COLO829 (cell line): ENCODE data around the gene GABBR2.

Experiments used
- DNase-seq: peaks from one replicate; pipeline ENCODE4 v3.0.0; 2012; ENCODE audit warnings: low spot score

Gene GABBR2

DNA sequence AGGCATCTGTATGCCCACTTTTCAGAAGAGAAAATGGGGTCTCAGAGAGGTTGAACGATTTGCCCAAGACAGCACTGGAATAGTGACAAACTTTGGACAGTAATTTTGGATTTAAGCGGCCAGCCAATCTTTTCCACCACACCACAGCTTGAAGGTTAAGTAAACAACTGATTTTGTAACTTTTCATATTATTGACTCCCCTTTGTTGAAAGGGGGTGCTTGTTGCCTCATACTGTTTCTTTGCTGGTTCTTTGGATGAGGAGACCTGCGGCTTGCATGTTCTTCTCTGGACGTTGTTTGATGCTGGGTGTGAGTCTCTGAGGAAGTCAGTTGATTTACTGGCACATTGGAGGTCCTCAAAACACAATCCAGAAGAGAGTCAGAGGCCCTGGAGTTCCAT lies 11.7 kb upstream of the GABBR2 start:
- DNase-seq = no peak

DNA sequence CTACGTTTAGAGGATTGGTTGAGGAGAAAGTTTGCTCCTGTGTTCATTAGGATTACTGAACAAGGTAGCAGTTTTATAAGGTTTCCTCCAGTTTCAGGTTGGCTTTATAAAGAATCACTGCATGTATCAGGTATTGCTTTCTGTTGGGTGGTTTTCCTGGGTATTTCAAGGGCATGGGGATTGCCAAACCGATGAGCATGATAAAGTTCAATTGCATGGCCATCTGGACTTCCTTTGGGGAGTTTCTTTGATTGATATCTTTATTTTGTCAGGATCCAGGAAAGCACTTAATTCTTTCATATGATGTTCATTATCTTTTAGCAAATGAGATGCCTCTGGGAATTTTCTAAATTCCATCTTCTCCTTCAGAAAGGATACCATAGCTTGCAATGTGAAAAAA lies 10.3 kb upstream of the GABBR2 start:
- DNase-seq = no peak

DNA sequence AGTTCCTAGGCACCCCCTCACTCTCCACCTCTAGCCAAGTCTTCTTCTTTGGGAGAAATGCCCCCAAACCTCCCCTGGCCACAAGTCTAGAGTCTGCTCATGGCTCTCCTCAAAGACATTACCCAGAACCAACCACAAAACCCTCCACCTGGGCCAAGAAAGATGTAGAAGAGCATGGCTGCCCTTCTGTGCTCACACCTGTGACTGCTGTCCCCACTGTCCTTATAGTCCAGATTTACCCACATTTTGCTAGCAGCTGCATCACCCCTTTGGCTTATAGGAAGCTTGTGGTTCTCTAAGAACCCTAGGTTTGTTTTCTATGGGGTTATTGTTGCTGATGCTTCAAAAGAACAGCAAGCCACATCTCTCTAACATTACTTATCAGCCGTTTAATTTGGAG lies 6.1 kb upstream of the GABBR2 start:
- DNase-seq = no peak

DNA sequence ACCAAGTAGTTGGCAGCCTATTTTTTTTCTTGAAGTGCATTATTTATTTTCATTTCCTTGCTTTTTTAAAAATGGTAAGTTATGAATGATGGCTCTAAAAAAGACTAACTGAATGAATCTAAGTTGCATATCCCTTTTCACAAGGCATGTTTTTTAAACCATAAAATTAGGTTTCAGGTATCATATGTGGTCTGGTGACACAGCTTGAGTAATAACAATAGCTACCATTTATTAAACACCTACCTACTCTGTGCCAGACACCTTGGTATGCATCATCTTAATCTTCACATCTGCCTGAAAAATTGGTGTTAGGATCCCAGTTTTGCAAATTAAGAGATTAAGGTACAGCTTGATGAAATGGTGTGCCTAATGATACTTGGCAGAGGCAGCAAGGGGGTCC lies 4.3 kb upstream of the GABBR2 start:
- DNase-seq = no peak

DNA sequence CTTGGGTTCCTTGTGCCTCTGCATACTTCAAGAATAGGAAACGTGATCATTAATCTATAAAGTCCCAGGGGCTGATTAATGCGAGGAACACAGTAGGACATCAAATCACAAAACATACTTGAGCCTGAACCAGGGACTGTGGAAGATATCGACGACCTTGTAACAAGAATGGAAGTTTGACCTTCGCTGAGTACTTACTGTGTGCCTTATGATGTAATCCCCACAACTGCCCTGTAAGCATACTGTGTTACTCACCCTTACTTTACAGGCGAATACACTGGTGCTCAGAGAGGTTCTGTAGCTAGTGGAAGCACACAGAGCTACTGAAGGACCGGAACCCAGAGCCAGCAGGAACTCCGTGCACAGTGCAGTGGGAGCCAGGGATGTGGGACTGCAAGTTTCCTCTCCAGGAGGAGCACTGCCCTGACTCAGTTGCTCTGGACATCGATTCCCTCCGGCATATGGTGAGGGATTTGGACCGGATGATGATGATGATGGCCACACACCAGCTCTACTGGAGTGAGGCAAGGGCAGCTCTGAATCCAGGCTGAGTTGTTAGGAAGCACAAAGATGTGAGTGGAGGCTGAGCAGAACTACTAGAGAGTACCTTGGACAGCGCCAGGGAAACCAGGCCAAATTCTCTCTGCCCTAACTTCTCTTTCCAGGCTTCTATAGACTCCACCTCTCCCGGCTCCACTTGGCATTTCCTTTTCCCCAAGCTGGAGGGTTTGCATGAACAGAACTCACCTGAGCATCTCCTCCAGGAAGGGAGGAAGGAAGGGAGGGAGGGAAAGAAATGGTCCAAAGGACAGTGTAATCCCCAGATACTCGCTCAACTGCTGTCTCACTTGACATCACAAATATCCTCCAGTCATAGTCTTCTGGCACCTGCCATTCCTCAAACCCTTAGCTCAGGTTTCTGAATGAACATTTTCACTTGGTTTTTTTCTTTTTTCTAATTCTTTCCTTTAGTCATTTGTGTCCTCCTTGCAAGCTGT lies 1.5 kb upstream of the GABBR2 start:
- DNase-seq = no peak

DNA sequence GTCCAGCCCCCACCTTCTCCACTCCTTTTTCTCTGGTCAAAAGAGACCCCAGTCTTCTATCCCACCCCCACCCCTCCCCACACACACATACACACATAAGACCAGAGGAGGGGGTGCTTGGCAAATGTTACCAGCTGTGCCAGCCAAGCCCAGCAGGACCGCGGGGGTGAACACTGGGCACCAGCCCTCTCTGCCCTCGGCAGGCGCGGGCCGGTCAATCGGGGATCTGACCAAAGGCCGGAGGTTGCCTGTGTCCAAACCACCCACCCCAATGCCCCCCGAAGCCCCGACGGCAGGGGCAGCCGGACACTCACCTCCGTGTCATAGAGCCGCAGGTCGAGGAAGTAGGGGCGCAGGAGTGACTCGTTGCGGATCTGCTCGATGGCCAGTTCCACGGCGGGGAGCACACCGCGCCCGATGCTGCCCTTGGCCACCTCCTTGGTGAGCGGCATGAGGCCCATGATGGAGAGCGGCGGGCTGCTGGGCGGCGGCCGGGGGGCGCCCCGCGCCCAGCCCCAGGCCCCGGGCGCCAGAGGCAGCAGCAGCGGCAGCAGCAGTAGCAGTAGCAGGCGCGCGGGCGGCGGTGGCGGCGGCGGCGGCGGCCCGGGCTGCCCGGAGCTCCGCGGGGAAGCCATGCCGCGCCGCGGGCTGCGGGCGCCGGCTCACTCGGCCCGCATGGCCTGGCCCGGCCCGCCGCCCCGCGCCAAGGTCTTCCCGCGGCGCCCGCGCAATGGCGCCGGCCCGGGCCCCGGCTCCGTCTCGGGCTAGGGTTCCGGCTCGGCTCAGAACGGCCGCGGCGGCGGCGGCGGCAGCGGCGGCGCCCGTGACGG lies 417 bp downstream of the GABBR2 start:
- DNase-seq = no peak

DNA sequence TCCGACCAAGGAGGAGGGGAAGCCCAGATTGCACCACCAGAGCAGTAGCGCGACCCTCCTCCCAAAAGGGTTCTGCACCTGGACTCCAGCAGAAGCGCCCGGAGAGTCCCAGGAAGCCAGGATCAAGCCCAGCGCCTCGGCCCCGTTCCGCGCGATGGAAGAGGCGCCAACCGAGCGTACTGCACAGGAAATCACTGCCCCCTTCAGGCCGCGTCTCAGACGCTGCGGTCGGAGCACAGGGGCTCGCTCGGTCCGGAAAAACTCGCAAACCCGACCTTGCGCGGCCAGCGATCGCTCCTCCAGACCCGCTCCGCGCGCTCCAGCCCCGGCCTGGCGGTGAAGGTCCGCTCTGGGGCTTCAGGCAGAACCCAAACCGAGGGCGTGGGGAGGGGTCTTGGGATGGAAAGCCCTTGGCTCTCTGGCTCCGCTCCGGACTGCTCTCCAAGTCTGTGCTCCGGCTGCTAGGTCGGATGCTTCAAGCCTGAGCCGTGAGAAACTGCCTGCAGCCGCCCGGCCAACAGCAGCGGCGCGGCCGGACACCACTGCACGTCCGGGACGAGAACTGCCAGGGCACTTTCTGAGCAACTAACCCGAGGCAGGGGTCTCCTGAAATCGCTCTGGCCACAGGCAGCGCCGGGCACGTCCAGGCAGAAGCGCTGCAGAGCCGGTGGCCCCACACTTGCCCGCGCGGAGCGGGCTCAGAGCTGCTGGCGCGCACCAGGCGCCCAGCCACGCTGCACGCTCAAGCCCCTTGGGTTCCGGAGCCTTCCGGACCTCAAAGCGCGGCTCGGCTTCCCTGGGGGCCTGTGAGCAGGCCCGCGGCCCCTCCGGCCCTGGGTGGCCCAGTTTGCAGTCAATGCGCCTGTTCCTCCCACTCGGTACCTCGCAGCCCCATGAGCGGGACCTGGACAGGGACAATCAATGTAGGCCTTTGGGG lies 1.3 kb downstream of the GABBR2 start:
- DNase-seq = peak; percentile 15

DNA sequence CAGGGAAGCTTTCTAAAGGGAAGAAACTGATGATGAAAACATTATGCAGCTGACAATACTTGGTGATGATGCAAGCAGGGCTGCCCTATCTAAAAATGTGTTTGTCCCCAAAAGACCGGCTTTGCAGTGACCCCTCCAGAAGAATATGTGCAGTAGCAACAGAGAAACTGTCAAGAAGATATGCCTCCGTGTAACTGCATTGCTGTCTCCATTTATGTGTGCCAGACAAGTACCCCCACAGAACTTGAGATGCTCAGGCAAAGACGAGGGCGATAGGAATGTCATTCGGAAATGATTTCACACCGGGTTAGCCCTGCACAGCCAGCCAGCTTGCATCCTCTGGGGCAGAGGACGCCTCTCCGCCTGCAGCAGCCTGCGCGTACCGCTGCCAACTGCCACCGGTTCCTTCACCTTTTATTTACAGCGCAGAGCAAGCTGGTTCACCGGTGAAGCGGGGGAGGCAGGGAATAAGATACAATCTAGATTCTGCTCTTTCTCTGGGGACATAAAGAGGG lies 2.0 kb downstream of the GABBR2 start:
- DNase-seq = no peak

DNA sequence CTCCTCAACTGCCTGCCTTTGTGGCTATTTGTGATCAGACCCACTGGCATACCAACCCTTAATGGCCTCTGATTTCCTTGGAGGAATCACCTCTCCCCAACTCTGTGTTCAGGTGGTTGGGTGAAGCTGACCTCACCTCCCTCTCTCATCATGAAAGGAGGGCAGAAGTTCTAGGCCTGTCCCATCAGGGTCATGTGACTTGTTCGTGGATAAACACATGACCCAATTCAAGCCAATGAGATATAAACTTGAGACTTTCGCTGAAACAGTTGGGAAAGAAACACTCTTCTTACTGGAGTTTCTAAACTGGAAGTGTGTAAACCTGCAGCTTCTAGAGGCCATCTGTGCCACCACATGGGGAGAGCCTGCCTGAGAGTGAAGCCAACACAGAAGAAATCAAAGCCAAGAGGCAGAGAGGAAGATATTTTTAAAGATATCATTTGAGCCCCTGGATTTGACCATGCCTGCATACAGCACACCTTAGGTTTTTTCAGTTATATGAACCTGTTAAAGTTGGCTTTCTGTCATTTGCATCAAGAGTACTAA lies 5.8 kb downstream of the GABBR2 start:
- no peak for DNase-seq

DNA sequence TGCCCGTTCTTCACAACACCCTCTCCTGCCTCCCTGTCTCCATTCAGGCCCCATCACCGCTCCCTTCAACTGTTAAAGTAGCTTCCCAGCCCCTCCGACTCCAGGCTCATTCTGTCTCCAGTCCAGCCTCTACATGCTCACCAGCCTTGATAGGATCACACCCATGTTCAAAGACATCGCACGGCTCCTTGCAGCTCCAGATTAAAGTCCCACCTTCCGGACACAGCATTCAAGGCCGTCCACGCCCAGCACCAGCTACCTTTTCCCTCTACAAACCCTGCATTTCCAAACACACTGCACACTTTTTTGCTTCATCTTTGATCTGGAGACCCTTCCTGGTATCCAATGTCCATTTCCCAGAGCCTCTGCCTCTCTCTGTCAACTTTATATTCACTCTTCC lies 6.4 kb downstream of the GABBR2 start:
- no peak for DNase-seq

DNA sequence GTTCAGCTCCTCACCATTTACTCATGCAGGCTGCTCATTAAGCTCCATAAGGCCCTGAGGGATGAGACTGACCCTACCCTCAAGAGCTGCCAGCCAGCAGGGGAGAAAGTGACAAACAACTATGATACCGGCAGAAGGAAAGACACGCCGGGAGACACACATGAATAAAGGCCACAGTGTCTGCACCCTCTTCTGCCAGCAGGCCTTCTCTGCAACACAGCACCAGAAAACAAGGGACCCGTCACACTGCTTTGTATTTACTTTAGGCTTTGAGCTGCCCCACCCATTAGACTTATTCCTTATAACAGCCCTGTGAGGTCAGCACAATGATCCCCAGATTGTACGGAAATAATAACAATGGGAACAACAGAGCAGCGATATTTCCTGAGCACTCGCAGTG lies 7.2 kb downstream of the GABBR2 start:
- DNase-seq = no peak

DNA sequence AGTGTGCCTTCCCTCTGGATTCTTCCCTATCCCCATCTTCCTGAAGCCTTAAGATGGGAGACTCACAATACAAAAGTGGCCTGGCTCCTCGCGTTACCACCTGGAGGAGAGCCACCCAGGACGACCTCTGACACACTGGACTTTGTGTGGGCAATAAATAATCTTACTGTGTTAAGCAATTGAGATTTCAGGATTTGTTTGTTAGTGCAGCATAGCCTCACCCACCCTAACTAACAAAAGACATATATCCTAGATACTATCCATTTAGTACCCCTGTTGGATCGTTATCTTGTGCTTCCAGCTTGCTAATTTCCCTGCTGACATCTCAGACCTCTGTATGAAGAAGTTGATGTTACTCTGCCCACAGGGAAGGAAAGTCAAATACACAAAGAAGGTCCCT lies 7.9 kb downstream of the GABBR2 start:
- no peak for DNase-seq

DNA sequence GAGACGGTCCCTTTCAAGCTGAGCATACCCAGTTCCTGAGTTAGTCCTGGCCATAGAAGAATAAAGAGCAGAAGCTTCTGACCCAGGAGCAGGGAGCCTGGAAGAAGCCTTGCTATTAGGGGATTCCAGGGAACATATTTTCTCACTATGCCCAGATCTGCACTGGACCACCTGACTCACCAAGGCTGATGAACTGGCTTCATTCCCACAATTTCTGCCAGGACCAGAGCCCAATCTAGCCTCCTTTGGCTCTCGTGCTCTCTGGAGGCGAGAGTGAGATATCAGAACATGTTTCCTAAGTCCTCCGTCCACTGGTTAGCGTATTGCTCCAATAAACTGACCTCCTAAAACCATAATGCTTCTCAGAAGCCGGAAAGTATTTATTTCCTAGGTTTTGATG lies 9.9 kb downstream of the GABBR2 start:
- DNase-seq = no peak

DNA sequence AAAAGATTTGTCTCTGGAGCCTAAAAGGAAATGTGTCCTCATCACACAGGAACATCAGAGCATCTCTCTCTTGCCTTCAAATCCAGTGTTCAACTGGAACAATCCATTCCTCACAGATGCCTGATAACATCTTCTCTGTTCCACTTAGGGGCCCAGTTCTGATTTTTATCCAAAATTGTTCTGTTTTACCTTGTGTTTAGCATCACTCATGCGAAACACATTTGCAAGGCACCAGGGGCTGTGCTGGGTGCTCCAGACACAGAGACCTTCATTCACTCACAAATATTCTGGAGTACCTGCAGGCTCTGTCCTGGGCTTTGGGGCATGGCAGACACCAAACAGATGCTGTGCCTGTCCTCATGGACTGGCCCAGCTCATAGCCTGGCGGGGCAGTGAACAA lies 13.8 kb downstream of the GABBR2 start:
- no peak for DNase-seq

DNA sequence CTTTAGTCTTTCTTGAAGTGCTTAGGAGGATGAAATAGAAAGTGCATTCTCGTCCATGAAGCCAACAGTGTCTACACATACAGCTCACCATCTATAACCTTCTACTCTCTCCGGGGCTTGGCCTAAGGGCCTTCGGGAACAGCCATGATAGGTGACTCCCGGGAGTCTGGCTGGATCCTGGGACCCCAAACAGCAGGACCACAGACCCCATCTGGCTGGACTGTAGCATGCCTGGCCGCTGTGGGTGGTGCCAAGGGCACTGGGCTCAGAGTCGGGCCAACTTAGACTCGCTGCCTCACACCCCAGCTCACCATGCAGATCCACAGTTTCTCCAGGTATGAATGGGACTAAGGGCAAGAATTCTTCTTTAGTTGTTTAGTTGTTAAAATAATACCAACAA lies 16.3 kb downstream of the GABBR2 start:
- DNase-seq = no peak

DNA sequence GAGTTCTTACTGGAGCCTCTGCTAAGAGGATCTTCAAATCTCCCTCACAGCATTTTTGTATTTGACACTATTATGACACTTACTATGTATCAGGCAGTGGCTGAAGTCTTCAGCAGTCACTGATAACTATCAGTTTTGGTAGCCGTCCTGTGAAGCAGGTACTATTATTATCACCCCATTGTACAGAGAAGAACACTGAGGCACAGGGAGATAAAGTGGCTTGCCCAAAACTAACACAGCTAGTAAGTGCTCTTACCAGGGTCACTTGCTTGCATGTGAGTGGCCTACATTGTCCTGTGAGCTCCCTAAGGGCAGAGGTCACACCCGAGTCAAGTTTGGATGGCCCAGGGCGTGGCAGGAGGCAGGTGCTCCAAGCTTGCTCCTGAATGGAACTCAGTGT lies 16.8 kb downstream of the GABBR2 start:
- no peak for DNase-seq

DNA sequence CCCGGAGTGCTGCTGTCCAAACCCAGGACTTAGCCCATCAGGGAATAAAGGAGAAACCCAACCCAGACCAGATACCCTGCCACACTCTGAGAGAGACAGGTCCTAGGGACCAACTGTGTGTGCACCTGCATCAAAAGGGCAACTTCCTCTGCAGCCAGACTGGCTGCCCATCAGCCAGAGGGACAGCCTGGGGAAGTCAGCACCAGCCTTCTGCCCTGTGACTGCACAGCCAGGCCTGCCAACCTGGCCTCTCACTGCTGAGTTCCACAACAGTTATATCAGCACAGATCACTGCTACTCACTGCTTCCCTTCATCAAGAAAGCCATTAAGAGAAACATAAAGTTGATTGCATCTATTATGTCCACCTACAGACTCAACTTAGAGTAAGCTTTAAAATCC lies 18.0 kb downstream of the GABBR2 start:
- no peak for DNase-seq

DNA sequence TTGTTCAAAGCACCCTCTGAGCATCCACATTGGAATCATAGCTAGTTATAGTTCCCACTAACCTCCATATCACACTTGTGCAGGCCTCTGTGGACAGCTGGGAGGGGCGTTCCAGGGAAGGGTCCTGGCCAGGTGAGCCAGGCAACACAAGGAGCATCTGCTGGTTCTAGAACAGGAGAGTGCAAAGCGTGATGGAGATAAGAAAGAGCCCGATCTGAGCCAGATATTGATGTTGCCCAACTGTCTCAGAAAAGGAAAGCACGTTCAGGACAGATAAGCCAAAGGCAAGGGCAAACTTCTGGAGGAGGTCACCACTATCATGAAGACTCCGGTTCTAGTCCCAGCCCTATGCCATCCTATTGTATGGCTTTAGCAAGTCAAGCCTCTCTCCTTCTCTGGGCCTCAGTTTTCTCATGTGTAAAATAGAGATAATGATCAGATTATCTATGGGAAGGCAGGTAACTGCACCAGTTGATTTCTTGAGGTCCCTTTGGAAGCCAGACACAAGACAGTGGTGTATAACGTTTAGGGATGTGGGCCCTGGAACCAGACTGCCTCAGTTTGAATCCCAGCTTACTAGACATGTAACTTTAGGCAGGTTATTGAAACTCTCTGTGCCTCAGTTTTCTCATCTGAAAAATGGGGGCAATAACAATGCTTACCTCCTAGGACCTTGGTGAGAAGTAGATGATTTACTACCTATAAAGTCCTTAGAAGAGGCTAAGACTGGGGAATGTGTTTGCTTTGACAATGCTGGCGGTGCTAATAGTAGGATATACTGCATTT lies 19.8 kb downstream of the GABBR2 start:
- DNase-seq = no peak

DNA sequence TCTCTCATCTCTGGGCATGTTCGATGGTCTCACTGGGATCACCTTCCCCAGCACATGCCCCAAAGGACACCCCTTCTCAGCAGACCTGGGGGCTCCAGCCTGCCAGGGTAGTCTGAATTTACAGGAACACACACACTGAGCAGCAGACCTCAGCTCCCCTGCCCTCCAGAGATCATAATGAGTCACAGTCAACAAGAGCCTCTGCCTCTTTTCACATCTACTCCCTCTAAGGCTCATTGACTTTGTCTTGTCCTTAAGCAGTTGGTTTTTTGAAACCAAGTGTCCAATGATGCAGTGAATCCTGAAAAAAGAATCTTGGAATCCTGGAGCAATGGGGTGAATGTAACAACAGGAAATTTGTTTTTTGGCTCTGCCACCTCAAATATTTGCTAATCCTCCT lies 20.8 kb downstream of the GABBR2 start:
- no peak for DNase-seq

DNA sequence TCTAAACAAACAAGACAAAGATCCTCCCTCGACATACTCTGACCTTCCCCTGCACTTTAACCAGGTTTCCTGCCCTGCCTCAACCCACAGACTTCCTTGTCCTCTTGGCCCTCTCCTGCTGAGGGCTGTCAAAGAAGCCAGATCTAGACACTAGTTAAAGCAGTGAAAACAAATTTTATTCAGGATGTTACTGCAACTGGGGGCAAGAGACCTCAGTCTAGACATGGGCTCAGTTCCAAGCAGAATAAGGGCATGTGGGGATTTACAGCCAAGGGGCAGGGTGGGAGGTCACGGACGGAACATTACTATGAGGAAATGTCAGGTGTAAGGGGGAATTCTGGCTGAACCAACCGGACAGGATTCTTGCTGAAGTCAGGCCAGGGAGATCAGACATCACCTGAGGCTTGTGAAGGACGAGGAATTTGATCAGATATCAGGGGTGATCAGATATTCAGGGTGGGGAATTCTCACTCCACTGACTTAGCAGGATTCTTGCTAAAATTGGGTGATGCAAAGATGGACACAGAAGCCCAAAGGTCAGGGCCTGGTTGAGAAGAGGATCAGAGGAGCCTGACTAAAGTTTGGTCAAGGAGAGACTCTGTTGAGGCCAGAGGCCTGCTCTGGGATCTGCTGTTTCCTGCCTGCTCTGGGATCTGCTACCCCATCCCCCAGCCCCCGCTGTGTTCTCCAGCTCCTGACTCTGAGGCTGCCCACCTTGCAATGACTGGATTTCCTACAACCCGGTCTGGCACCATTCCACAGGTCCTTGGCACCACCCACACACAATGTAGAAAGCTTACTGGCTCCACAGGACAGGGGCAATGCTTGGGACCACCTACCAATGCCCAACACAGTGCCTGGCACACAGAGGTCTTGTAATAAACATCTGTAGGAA lies 21.5 kb downstream of the GABBR2 start:
- DNase-seq = no peak
